SK-N-SH (cell line): ENCODE results near the gene TAS2R16. TPM values are rescaled to one million over a fixed set of nuclear protein-coding genes. Genes with fewer than 3 reads are reported as not detected.

Source experiments
- CTCF ChIA-PET: fragments of 300-600, 350-600 bp; formaldehyde crosslinking; extraction: SDS; loops from one replicate; lab custom pipeline; 2021; lab: Yijun Ruan, JAX
- POLR2A ChIA-PET: fragments of 350-600 bp; sonication (Branson Sonifier 250); formaldehyde crosslinking; extraction: SDS; loops from one replicate; lab custom pipeline; 2020; ENCODE audit warnings: antibody characterized with exemption, inconsistent platforms; lab: Yijun Ruan, JAX
- DNase-seq: peaks from one replicate; pipeline ENCODE4 v3.0.0; 2012
- H2AFZ ChIP-seq: fragments of 200-600 bp; sonication (generic); 2 replicates; pipeline ENCODE4 v1.8.1; 2016; ENCODE audit warnings: antibody characterized with exemption, mild to moderate bottlenecking, low read depth
- H3F3A ChIP-seq: fragments of 200-600 bp; sonication (generic); replicated peaks from 2 replicates; pipeline ENCODE3; 2016; ENCODE audit warnings: antibody characterized with exemption, mild to moderate bottlenecking; ENCODE audit not compliant: insufficient read depth
- H3K27ac ChIP-seq, 2 experiments: fragments of 200-500 bp in 1 of 2; fragments of 200-600 bp in 1 of 2; sonication (Bioruptor generic) in 1 of 2; sonication (generic), shearing (Covaris generic) in 1 of 2; 2 replicates each; pipeline versions ENCODE4 v1.5.1 to v1.6.1; 2014 to 2016; ENCODE audit warnings: low read depth in 2 of 2, inconsistent platforms in 1 of 2, low read length in 1 of 2, mild to moderate bottlenecking in 1 of 2, mixed read lengths in 1 of 2
- H3K27me3 ChIP-seq: fragments of 200-600 bp; sonication (generic), shearing (Covaris generic); 2 replicates; pipeline ENCODE4 v1.6.1; 2016; ENCODE audit warnings: mixed run types; ENCODE audit not compliant: insufficient read depth
- H3K36me3 ChIP-seq, 2 experiments: fragments of 200-500 bp in 1 of 2; fragments of 200-600 bp in 1 of 2; sonication (Bioruptor generic) in 1 of 2; sonication (generic) in 1 of 2; replicated peaks in 1 of 2; 2 replicates each; pipeline versions ENCODE3 to v1.5.1; 2014 to 2016; ENCODE audit warnings: low read length in 1 of 2, mild to moderate bottlenecking in 1 of 2; ENCODE audit not compliant: insufficient read depth in 2 of 2, control insufficient read depth in 1 of 2
- H3K4me1 ChIP-seq, 2 experiments: fragments of 200-500 bp in 1 of 2; fragments of 200-600 bp in 1 of 2; sonication (Bioruptor generic) in 1 of 2; sonication (generic), shearing (Covaris generic) in 1 of 2; 2 replicates each; pipeline versions ENCODE4 v1.5.1 to v1.6.1; 2014 to 2016; ENCODE audit warnings: low read depth in 1 of 2, low read length in 1 of 2, mixed run types in 1 of 2; ENCODE audit not compliant: insufficient read depth in 2 of 2, control insufficient read depth in 1 of 2
- H3K4me2 ChIP-seq: fragments of 200-600 bp; sonication (generic), shearing (Covaris generic); 2 replicates; pipeline ENCODE4 v1.6.1; 2017; ENCODE audit warnings: mixed run types
- H3K4me3 ChIP-seq, 2 experiments: fragments of 200-500 bp in 1 of 2; fragments of 200-600 bp in 1 of 2; sonication (Bioruptor generic) in 1 of 2; sonication (generic), shearing (Covaris generic) in 1 of 2; 2 replicates each; pipeline versions ENCODE4 v1.5.1 to v1.8.1; 2014 to 2016; ENCODE audit warnings: low read depth in 2 of 2, inconsistent platforms in 1 of 2, low read length in 1 of 2, mild to moderate bottlenecking in 1 of 2, mixed read lengths in 1 of 2, moderate library complexity in 1 of 2
- H3K79me2 ChIP-seq: fragments of 200-600 bp; sonication (generic); 2 replicates; pipeline ENCODE4 v1.8.1; 2017; ENCODE audit warnings: mild to moderate bottlenecking; ENCODE audit not compliant: insufficient read depth
- H3K9ac ChIP-seq: fragments of 200-600 bp; sonication (generic); 2 replicates; pipeline ENCODE4 v1.6.1; 2017; ENCODE audit warnings: mixed run types
- H3K9me2 ChIP-seq: fragments of 200-600 bp; sonication (generic); 2 replicates; pipeline ENCODE4 v1.6.1; 2017; ENCODE audit warnings: mixed run types
- H3K9me3 ChIP-seq: fragments of 200-600 bp; sonication (generic); 2 replicates; pipeline ENCODE4 v1.6.1; 2017; ENCODE audit warnings: mixed run types, mild to moderate bottlenecking, moderate library complexity
- H4K20me1 ChIP-seq: fragments of 200-600 bp; sonication (generic); 2 replicates; pipeline ENCODE4 v1.6.1; 2017; ENCODE audit warnings: mild to moderate bottlenecking, mixed run types; ENCODE audit not compliant: insufficient read depth
- CHD2 ChIP-seq: fragments of 150-350 bp; IDR thresholded peaks from 2 replicates; pipeline ENCODE4 v1.6.1; 2018; ENCODE audit warnings: low read length; ENCODE audit not compliant: partially characterized antibody
- ELF1 ChIP-seq: IDR thresholded peaks from 2 replicates; pipeline ENCODE4 v1.4.0; 2012
- EP300 ChIP-seq, 2 experiments: IDR thresholded peaks; 2 replicates each; pipeline versions ENCODE4 v1.4.0 to v1.6.1; 2012; ENCODE audit warnings: borderline replicate concordance in 1 of 2, low read depth in 1 of 2, low read length in 1 of 2
- EZH2phosphoT487 ChIP-seq: fragments of 200-600 bp; sonication (generic); IDR thresholded peaks from 2 replicates; pipeline ENCODE4 v1.6.1; 2017; ENCODE audit warnings: low read depth, mixed run types, mild to moderate bottlenecking, antibody characterized with exemption, moderate library complexity, borderline replicate concordance
- FOXJ3 ChIP-seq: sonication (generic); formaldehyde crosslinking; IDR thresholded peaks from 2 replicates; pipeline ENCODE4 v1.5.1; 2020; ENCODE audit warnings: mild to moderate bottlenecking, missing genetic modification reagents
- GATA2 ChIP-seq: sonication (generic); formaldehyde crosslinking; IDR thresholded peaks from 2 replicates; pipeline ENCODE4 v1.5.0; 2020; ENCODE audit warnings: mild to moderate bottlenecking, missing genetic modification reagents
- MXI1 ChIP-seq: IDR thresholded peaks from 2 replicates; pipeline ENCODE4 v1.6.1; 2012; ENCODE audit warnings: mild to moderate bottlenecking, low read depth, low read length, improper control_type of control experiment
- NFIC ChIP-seq: IDR thresholded peaks from 2 replicates; pipeline ENCODE4 v1.4.0; 2012; ENCODE audit warnings: borderline replicate concordance
- POLR2AphosphoS5 ChIP-seq: IDR thresholded peaks from 2 replicates; pipeline ENCODE4 v1.6.1; 2012; ENCODE audit warnings: low read depth, low read length
- RAD21 ChIP-seq: IDR thresholded peaks from 2 replicates; pipeline ENCODE4 v1.6.1; 2012; ENCODE audit warnings: mild to moderate bottlenecking, low read length
- RFX5 ChIP-seq: IDR thresholded peaks from 2 replicates; pipeline ENCODE4 v1.6.1; 2012; ENCODE audit warnings: mild to moderate bottlenecking, improper control_type of control experiment, low read length
- RXRA ChIP-seq: IDR thresholded peaks from 2 replicates; pipeline ENCODE4 v1.4.0; 2012; ENCODE audit warnings: low read depth, mild to moderate bottlenecking, borderline replicate concordance
- TAF1 ChIP-seq: IDR thresholded peaks from 2 replicates; pipeline ENCODE4 v1.6.1; 2012; ENCODE audit warnings: low read depth, mild to moderate bottlenecking, low read length, moderate library complexity, borderline replicate concordance
- TCF12 ChIP-seq: IDR thresholded peaks from 2 replicates; pipeline ENCODE4 v1.4.0; 2012
- TEAD4 ChIP-seq: IDR thresholded peaks from 2 replicates; pipeline ENCODE4 v1.4.0; 2012; ENCODE audit warnings: mild to moderate bottlenecking, borderline replicate concordance; ENCODE audit not compliant: insufficient read depth
- WGBS: methylation state at CpG from one replicate; pipeline ENCODE4 v1.1.6; 2017; ENCODE audit warnings: low lambda C conversion rate; 5-methylcytosine and 5-hydroxymethylcytosine counted together
- polyA plus RNA-seq, 3 experiments: library from polyadenylated mRNA; depleted of rRNA; stranded (reverse); fragments of >200 nt; gene quantifications; 2 replicates each; pipeline ENCODE4 v1.2.3, GENCODE V29; 2012
- TF ChIP-seq, protein P1 (sequence below): IDR thresholded peaks from 2 replicates; pipeline ENCODE4 v1.4.0; 2012; ENCODE audit warnings: low read depth, borderline replicate concordance
- TF ChIP-seq, protein P2 (sequence below): fragments of 150-350 bp; IDR thresholded peaks from 2 replicates; pipeline ENCODE4 v1.6.1; 2017; ENCODE audit warnings: antibody characterized with exemption, low read length, low read depth, borderline replicate concordance
- TF ChIP-seq, protein P3 (sequence below): fragments of 150-350 bp; IDR thresholded peaks from 2 replicates; pipeline ENCODE4 v1.6.1; 2016; ENCODE audit warnings: mild to moderate bottlenecking, low read depth, low read length
- TF ChIP-seq, protein P4 (sequence below): IDR thresholded peaks from 2 replicates; pipeline ENCODE4; 2012
- TF ChIP-seq, protein P5 (sequence below): fragments of 200-600 bp; sonication (generic); IDR thresholded peaks from 2 replicates; pipeline ENCODE4 v1.6.1; 2017; ENCODE audit warnings: antibody characterized with exemption, mild to moderate bottlenecking, moderate library complexity
- TF ChIP-seq, protein P6 (sequence below): IDR thresholded peaks from 2 replicates; pipeline ENCODE4 v1.4.0; 2012; ENCODE audit warnings: low read depth

The TAS2R16 gene
- polyA plus RNA-seq, 1 of the 3 experiments (the other 2 are of a cell fraction) = not detected

DNA sequence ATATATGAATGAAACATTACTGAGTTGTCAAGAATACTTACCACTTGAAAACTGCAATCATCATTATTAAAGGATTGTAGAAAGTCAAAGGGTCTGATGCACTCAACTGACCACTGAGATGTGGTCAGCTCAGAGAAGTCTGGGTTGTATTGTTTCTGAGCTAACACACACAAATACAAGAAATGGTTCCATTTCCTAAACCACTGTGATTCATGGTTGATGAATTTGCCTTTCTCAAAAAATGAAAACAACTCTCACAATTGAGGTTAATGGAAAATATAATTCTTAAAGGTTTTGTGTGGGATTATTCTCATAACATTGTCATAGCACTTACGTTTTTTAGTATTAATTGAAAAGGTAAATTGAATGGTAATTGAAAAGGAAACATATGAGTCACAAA lies 45.6 kb upstream of the TAS2R16 start:
- ChIA-PET POLR2A (no interaction called here), CTCF (interaction anchor here (0.6 kb wide), 1 partner anchor 49 kb away, joined by 3 read pairs; no protein-coding TSS in a partner anchor)
- no peaks in the 10 kb centered on the region for H3K27me3 ChIP-seq
- no peaks in the 10 kb centered on the region for H3K9me3 ChIP-seq
- H3K9ac ChIP-seq = no peak overlapping the region
- H3K4me3 ChIP-seq = no peak overlapping the region
- H3K27ac ChIP-seq = no peak overlapping the region
- H3K79me2 ChIP-seq = no peaks in the 10 kb centered on the region
- WGBS = 3% methylated on average over 1 of the region's 1 CpG
- TF ChIP-seq RXRA (no peak), RFX5 (no peak), EP300 (IDR thresholded peaks at IDR 0.05; ENCODE audit: borderline replicate concordance in 1 of 2, low read depth in 1 of 2, low read length in 1 of 2) (no peak), GATA2 (no peak)
- TF ChIP-seq, protein P1, sequence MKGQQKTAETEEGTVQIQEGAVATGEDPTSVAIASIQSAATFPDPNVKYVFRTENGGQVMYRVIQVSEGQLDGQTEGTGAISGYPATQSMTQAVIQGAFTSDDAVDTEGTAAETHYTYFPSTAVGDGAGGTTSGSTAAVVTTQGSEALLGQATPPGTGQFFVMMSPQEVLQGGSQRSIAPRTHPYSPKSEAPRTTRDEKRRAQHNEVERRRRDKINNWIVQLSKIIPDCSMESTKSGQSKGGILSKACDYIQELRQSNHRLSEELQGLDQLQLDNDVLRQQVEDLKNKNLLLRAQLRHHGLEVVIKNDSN = no peak
- DNase-seq = no peak
- no peak overlapping the region for H3K4me2 ChIP-seq
- H4K20me1 ChIP-seq = no peaks in the 10 kb centered on the region
- no peaks in the 10 kb centered on the region for H3F3A ChIP-seq
- no peaks in the 10 kb centered on the region for H3K36me3 ChIP-seq
- peak overlapping the region; percentile 44 for H2AFZ ChIP-seq
- 0 out of 4 replicates have a peak, but pooled peaks cover 0 to 3% of the 10 kb centered on the region in 2 experiments for H3K4me1 ChIP-seq
- H3K9me2 ChIP-seq = 0 out of 2 replicates have a peak, but pooled peaks cover under 1% of the 10 kb centered on the region

DNA sequence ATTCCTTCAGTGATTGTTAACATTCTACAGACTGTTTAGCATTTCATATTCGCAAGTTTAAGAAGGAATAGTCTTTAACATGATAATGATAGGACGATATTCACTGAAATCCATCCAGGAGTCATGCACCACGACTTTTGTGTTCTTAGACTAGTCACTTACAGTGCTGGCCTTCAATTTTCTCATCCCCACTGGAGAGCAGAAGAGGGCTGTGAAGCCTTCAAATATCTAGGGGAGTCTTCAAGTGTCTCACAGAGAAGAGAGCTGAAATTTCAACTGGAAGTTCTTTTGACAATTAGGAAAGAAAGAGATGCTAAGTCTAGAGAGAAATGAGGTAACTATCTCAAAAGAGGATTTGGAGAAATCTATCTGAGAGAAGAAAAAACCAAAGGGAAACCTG lies 43.8 kb upstream of the TAS2R16 start:
- Histone ChIP-seq H3K4me3 (no peak overlapping the region), H3K27me3 (no peaks in the 10 kb centered on the region), H3K36me3 (no peaks in the 10 kb centered on the region), H3K4me2 (no peak overlapping the region), H3K79me2 (no peaks in the 10 kb centered on the region), H3K9ac (no peak overlapping the region), H3K9me2 (no peaks in the 10 kb centered on the region), H3K4me1 (0 out of 4 replicates have a peak, but pooled peaks cover 0 to 3% of the 10 kb centered on the region in 2 experiments), H3F3A (no peaks in the 10 kb centered on the region), H2AFZ (no peak overlapping the region), H4K20me1 (no peaks in the 10 kb centered on the region), H3K9me3 (no peaks in the 10 kb centered on the region), H3K27ac (no peak overlapping the region)
- no peak for DNase-seq
- 1% methylated on average over 3 of the region's 3 CpGs for WGBS
- POLR2A ChIA-PET = no interaction called here
- CTCF ChIA-PET = interaction anchor here (0.9 to 1.3 kb wide), 2 partner anchors 24 to 67 kb away, joined by 3 to 4 read pairs; no protein-coding TSS in a partner anchor
- TF ChIP-seq, protein P2, sequence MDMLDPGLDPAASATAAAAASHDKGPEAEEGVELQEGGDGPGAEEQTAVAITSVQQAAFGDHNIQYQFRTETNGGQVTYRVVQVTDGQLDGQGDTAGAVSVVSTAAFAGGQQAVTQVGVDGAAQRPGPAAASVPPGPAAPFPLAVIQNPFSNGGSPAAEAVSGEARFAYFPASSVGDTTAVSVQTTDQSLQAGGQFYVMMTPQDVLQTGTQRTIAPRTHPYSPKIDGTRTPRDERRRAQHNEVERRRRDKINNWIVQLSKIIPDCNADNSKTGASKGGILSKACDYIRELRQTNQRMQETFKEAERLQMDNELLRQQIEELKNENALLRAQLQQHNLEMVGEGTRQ = no peak
- TF ChIP-seq MXI1 (no peak), GATA2 (no peak), POLR2AphosphoS5 (no peak), TAF1 (no peak), TCF12 (no peak), EZH2phosphoT487 (no peak), ELF1 (no peak), FOXJ3 (CRISPR knock-in tag) (no peak), NFIC (no peak), CHD2 (no peak), TEAD4 (no peak), RAD21 (no peak)
- TF ChIP-seq, protein P3, sequence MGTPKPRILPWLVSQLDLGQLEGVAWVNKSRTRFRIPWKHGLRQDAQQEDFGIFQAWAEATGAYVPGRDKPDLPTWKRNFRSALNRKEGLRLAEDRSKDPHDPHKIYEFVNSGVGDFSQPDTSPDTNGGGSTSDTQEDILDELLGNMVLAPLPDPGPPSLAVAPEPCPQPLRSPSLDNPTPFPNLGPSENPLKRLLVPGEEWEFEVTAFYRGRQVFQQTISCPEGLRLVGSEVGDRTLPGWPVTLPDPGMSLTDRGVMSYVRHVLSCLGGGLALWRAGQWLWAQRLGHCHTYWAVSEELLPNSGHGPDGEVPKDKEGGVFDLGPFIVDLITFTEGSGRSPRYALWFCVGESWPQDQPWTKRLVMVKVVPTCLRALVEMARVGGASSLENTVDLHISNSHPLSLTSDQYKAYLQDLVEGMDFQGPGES = no peak
- TF ChIP-seq, protein P4, sequence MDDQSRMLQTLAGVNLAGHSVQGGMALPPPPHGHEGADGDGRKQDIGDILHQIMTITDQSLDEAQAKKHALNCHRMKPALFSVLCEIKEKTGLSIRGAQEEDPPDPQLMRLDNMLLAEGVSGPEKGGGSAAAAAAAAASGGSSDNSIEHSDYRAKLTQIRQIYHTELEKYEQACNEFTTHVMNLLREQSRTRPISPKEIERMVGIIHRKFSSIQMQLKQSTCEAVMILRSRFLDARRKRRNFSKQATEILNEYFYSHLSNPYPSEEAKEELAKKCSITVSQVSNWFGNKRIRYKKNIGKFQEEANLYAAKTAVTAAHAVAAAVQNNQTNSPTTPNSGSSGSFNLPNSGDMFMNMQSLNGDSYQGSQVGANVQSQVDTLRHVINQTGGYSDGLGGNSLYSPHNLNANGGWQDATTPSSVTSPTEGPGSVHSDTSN = no peak
- TF ChIP-seq, protein P5, sequence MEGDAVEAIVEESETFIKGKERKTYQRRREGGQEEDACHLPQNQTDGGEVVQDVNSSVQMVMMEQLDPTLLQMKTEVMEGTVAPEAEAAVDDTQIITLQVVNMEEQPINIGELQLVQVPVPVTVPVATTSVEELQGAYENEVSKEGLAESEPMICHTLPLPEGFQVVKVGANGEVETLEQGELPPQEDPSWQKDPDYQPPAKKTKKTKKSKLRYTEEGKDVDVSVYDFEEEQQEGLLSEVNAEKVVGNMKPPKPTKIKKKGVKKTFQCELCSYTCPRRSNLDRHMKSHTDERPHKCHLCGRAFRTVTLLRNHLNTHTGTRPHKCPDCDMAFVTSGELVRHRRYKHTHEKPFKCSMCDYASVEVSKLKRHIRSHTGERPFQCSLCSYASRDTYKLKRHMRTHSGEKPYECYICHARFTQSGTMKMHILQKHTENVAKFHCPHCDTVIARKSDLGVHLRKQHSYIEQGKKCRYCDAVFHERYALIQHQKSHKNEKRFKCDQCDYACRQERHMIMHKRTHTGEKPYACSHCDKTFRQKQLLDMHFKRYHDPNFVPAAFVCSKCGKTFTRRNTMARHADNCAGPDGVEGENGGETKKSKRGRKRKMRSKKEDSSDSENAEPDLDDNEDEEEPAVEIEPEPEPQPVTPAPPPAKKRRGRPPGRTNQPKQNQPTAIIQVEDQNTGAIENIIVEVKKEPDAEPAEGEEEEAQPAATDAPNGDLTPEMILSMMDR = no peak
- TF ChIP-seq, protein P6, sequence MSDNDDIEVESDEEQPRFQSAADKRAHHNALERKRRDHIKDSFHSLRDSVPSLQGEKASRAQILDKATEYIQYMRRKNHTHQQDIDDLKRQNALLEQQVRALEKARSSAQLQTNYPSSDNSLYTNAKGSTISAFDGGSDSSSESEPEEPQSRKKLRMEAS = no peak
